Activated naive CD8-positive, alpha-beta T cell treated with anti-CD3 and anti-CD28 coated beads for 36 hours (primary cell): ENCODE measurements around the gene ISG15. TPM values are rescaled to one million over a fixed set of nuclear protein-coding genes. Genes with fewer than 3 reads are reported as not detected.
"Not testable (repeated sequence)": the region's sequence is repeated elsewhere in the genome, so short reads cannot be mapped to it uniquely, and the experiment has no call there.

Experiments used
- DNase-seq: peaks from one replicate; pipeline ENCODE4 v3.0.0; 2021
- H3K27ac Mint-ChIP-seq: one replicate; pipeline ENCODE4 v1.8.0; 2022; ENCODE audit warnings: mild to moderate bottlenecking, moderate library complexity, mixed read lengths
- H3K27me3 Mint-ChIP-seq: one replicate; pipeline ENCODE4 v1.8.0; 2022; ENCODE audit warnings: mild to moderate bottlenecking, mixed read lengths
- H3K36me3 Mint-ChIP-seq: one replicate; pipeline ENCODE4 v1.8.0; 2021; ENCODE audit warnings: mild to moderate bottlenecking, mixed read lengths
- H3K4me1 Mint-ChIP-seq: one replicate; pipeline ENCODE4 v1.8.0; 2021; ENCODE audit warnings: mixed read lengths
- H3K4me3 Mint-ChIP-seq: one replicate; pipeline ENCODE4 v1.8.0; 2022; ENCODE audit warnings: mild to moderate bottlenecking, moderate library complexity, mixed read lengths
- H3K9me3 Mint-ChIP-seq: one replicate; pipeline ENCODE4 v1.8.0; 2022; ENCODE audit warnings: mixed read lengths
- total RNA-seq, 2 experiments: library from RNA; stranded (reverse); gene quantifications; one replicate each; pipeline ENCODE4 v1.2.3, GENCODE V29; 2021

Gene ISG15
- total RNA-seq, 2 experiments from 2014 or later, result 71.7 to 78.4 TPM

DNA sequence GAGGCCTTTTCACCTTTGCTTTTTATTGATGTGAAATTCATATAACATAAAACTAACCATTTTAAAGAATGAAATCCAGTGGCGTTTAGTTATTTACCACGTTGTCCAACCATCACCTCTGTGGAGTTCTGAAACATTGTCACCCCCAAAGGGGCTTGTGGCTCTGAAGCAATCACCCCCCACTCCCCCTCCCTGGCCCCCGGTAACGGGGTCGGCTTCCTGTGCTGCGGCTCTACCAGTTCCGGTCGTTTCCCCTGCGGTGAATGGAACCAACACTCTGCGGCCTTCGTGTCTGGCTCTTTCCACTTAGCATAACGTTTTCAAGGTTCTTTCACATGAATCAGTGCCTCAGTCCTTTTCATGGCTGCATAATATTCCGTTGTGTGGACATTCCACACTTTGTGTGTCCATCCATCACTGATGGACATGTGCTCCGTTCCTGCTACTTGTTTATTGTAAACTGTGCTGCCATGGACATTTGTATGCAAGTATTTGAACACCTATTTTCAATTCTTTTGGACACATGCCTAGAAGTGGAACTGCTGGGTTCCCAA, 1.8 kb upstream of the ISG15 start:
- Mint-ChIP-seq H3K27me3 (peaks cover 19% of the 10 kb centered on the region), H3K36me3 (no peaks in the 10 kb centered on the region), H3K4me3 (no peak overlapping the region), H3K9me3 (no peaks in the 10 kb centered on the region), H3K27ac (peak overlapping the region; percentile 60), H3K4me1 (peaks cover 21% of the 10 kb centered on the region)
- no peak for DNase-seq

DNA sequence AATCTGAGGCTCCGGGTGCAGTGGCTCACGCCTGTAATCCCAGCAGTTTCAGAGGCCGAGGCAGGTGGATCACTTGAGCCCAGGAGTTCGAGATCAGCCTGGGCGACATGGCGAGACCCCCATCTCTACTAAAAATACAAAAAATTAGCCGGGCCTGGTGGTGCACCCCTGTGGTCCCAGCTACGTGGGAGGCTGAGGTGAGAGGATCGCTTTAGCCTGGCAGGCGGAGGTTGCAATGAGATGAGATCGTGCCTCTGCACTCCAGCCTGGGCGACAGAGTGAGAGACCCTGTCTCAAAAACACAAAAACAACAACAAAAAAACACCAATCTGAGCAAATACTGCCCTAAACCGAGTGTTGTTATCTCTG, 577 bp upstream of the ISG15 start:
- H3K27ac Mint-ChIP-seq, result peak overlapping the region; percentile 93
- H3K36me3 Mint-ChIP-seq, H3K9me3 Mint-ChIP-seq, DNase-seq: not testable (repeated sequence)
- peaks cover 24% of the 10 kb centered on the region for H3K4me1 Mint-ChIP-seq
- peaks cover 18% of the 10 kb centered on the region for H3K27me3 Mint-ChIP-seq
- peak overlapping the region; percentile 89 for H3K4me3 Mint-ChIP-seq

DNA sequence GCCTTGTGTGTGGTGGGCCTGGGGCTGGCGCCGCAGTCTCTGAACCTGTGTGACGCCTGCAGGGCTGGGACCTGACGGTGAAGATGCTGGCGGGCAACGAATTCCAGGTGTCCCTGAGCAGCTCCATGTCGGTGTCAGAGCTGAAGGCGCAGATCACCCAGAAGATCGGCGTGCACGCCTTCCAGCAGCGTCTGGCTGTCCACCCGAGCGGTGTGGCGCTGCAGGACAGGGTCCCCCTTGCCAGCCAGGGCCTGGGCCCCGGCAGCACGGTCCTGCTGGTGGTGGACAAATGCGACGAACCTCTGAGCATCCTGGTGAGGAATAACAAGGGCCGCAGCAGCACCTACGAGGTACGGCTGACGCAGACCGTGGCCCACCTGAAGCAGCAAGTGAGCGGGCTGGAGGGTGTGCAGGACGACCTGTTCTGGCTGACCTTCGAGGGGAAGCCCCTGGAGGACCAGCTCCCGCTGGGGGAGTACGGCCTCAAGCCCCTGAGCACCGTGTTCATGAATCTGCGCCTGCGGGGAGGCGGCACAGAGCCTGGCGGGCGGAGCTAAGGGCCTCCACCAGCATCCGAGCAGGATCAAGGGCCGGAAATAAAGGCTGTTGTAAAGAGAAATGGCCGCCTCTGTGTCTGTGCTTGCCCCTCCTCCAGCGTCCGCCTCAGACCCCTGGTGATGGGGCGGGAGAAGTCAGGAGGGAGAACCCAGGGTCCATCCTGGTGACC, 788 bp downstream of the ISG15 start:
- Mint-ChIP-seq H3K9me3 (no peaks in the 10 kb centered on the region), H3K27me3 (peaks cover 5% of the 10 kb centered on the region), H3K4me1 (peaks cover 24% of the 10 kb centered on the region), H3K27ac (peak overlapping the region; percentile 93), H3K4me3 (peak overlapping the region; percentile 89), H3K36me3 (peaks cover 3% of the 10 kb centered on the region)
- peak; percentile 31 for DNase-seq

DNA sequence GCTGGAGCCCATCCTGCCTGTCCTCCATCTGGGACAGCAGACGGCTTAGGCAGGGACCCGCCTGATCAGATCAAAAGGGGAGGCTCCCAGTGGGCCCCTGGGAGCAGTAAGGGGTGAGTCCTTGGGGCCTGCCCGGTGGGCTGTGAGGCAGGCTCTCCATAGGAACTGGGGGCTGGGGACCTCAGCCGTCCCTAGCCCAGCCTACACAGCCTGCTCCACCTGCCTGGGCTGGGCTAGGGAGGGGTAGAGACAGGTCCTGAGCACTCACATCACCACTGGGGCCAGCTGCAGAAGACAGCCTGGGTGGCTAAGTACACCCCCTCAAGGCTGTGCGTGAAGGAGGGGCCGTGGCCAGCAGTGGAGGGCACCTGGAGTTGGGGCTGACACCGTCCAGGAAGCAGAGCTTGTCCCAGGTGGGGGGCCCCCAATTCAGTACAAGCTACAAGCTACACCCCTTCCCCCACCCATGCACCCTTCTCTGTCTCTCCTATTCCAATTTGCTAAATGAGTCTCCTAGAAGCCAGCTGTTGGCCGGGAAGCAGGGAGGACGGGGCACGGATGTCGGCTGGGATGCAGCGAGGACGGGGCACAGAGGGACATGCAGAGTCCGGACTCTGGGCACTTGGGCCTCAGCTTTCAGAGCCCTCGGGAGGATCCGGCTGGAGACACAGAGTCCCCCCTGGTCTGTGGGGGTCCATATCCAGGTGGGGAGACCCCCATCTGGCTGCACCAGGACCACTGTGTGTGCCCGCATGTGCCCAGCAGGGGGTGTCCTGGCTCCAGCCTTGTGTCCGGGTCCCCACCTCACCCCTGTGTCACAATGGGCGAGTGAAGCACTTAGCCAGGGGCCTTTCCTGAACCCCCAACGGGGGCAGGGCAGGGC, 1.7 kb downstream of the ISG15 start:
- peak; percentile 37 for DNase-seq
- Mint-ChIP-seq H3K36me3 (peaks cover 3% of the 10 kb centered on the region), H3K4me3 (peak overlapping the region; percentile 89), H3K27me3 (peaks cover 3% of the 10 kb centered on the region), H3K9me3 (no peaks in the 10 kb centered on the region), H3K4me1 (peaks cover 24% of the 10 kb centered on the region), H3K27ac (peak overlapping the region; percentile 93)

DNA sequence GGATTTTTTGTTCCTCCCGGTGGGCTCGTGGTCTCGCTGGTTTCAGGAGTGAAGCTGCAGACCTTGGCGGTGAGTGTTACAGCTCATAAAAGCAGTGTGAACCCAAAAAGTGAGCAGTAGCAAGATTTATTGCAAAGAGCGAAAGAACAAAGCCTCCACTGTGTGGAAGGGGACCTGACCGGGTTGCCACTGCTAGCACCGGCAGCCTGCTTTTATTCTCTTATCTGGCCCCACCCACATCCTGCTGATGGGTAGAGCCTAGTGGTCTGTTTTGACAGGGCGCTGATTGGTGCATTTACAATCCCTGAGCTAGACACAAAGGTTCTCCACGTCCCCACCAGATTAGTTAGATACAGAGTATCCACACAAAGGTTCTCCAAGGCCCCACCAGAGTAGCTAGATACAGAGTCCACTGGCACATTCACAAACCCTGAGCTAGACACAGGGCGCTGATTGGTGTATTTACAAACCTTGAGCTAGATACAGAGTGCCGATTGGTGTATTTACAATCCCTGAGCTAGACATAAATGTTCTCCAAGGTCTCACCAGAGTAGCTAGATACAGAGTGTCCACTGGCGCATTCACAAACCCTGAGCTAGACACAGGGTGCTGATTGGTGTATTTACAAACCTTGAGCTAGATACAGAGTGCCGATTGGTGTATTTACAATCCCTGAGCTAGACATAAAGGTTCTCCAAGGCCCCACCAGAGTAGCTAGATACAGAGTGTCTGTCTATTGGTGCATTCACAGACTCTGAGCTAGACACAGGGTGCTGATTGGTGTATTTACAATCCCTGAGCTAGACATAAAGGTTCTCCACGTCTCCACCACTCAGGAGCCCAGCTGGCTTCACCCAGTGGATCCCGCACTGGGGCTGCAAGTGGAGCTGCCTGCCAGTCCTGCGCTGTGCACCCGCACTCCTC, 4.4 kb downstream of the ISG15 start:
- not testable (repeated sequence) for DNase-seq, H3K4me3 Mint-ChIP-seq, H3K9me3 Mint-ChIP-seq, H3K27me3 Mint-ChIP-seq, H3K36me3 Mint-ChIP-seq, H3K27ac Mint-ChIP-seq
- H3K4me1 Mint-ChIP-seq, result peaks cover 19% of the 10 kb centered on the region

DNA sequence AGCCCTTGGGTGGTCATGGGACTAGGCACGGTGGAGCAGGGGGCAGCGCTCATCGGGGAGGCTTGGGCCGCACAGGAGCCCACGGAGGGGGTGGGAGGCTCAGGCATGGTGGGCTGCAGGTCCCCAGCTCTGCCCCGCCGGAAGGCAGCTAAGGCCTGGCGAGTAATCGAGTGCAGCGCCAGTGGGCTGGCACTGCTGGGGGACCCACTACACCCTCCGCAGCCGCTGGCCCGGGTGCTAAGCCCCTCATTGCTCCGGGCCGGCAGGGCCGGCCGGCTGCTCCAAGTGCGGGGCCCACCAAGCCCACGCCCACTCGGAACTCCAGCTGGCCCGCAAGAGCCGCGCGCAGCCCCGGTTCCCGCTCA, 5.0 kb downstream of the ISG15 start:
- not testable (repeated sequence) for DNase-seq, H3K36me3 Mint-ChIP-seq, H3K9me3 Mint-ChIP-seq, H3K27me3 Mint-ChIP-seq, H3K27ac Mint-ChIP-seq, H3K4me3 Mint-ChIP-seq
- peaks cover 13% of the 10 kb centered on the region for H3K4me1 Mint-ChIP-seq

DNA sequence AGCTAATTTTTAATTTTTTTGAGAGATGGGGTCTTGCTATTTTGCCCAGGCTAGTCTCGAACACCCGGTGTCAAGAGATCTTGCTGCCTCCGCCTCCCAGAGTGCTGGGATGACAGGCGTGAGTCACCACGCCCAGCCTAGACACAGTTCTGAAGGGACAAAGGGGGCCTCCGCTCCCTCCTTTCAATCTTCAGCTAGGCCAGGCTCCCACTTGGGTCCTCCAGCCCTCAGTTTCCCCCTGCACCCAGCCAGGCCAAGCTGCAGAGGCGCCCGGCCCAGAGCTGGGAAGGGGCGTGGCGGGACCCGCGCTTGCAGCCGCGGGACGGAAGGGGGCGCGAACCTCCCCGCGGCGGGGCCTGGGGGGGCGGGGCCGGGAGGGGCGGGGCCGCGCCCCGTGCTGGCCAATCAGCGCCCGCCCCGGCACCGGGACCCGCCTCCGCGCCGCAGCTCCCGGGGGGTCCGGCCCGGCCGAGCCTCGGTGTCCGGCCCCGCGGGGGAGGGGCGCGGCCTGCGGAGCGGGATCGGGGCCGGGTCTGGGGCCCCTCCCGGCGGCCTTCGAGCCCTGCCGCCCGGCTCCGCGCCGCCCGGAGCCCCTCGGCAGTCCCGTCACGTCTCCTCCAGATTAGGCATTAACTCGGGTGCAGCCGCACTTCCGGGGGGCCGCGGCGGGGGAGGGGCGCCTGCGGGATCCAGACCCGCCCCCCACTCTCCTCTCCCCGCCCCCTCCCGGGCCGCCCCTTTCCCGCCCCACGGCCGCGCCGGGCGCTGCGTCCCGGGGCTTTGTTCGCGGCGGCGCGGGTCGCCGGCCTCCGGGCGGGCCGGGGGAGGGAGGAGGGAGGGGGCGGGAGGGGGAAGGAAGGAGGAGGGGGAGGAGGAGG, 6.1 kb downstream of the ISG15 start:
- Mint-ChIP-seq H3K9me3 (no peaks in the 10 kb centered on the region), H3K4me3 (peak overlapping the region; percentile 64), H3K27ac (no peak overlapping the region), H3K27me3 (peaks cover 4% of the 10 kb centered on the region), H3K4me1 (peaks cover 7% of the 10 kb centered on the region), H3K36me3 (peaks cover 3% of the 10 kb centered on the region)
- peak; percentile 83 for DNase-seq

DNA sequence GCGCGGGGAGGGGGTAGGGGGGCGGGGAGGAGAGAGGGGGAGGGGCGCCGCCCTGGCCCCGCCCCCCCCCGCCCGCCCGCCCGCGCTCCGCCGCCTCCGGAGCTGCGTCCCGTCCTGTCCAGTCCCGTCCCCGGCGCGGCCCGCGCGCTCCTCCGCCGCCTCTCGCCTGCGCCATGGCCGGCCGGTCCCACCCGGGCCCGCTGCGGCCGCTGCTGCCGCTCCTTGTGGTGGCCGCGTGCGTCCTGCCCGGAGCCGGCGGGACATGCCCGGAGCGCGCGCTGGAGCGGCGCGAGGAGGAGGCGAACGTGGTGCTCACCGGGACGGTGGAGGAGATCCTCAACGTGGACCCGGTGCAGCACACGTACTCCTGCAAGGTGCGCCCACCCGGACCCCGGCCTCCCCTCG, 6.7 kb downstream of the ISG15 start, which contains the start of gene AGRN:
Gene AGRN (plus strand): TSS at position 121 of the 405 bp plus-strand sequence. CDS start 53 bp downstream, at position 174.
- Mint-ChIP-seq H3K36me3 (peaks cover 3% of the 10 kb centered on the region), H3K4me1 (peaks cover 4% of the 10 kb centered on the region), H3K9me3 (no peaks in the 10 kb centered on the region), H3K4me3 (peak within 1 kb of the TSS; percentile 69), H3K27me3 (peaks cover 4% of the 10 kb centered on the region), H3K27ac (no peak within 1 kb of the TSS)
- peak; percentile 40 for DNase-seq

DNA sequence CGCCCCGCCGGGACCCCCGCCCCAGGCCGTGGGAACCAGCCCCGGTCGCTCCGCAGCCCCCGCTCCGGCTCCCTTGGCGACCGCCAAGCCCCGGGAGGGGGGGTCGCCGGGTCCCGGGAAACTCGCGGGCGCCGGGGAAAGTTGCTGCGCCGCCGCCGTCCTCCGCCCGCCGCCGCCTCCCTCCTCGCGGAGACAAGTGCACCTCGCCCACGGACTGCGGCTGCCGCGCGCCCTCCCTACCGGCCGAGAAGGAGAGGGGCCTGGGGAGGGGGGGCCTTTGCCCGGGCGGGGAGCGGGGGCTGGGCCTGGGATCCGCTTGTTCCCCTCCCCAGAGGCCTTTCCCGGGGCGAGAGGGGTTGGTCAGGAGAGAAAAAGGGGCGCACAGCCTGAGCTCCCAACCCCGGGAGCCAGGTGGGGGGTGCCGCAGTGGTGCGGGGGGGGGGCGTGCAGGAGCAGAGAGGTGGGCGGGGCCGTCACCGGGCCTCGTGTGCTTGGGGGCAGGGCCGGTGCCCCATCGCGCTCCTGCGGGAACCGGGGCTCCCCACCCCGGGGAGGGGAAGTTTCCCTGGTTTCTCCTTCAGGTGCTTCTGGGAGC, 7.2 kb downstream of the ISG15 start:
- peak; percentile 58 for DNase-seq
- no peaks in the 10 kb centered on the region for H3K9me3 Mint-ChIP-seq
- H3K27ac Mint-ChIP-seq, result no peak overlapping the region
- H3K27me3 Mint-ChIP-seq, result peaks cover 4% of the 10 kb centered on the region
- peak overlapping the region; percentile 37 for H3K4me3 Mint-ChIP-seq
- H3K4me1 Mint-ChIP-seq, result peaks cover 4% of the 10 kb centered on the region
- peaks cover 3% of the 10 kb centered on the region for H3K36me3 Mint-ChIP-seq

DNA sequence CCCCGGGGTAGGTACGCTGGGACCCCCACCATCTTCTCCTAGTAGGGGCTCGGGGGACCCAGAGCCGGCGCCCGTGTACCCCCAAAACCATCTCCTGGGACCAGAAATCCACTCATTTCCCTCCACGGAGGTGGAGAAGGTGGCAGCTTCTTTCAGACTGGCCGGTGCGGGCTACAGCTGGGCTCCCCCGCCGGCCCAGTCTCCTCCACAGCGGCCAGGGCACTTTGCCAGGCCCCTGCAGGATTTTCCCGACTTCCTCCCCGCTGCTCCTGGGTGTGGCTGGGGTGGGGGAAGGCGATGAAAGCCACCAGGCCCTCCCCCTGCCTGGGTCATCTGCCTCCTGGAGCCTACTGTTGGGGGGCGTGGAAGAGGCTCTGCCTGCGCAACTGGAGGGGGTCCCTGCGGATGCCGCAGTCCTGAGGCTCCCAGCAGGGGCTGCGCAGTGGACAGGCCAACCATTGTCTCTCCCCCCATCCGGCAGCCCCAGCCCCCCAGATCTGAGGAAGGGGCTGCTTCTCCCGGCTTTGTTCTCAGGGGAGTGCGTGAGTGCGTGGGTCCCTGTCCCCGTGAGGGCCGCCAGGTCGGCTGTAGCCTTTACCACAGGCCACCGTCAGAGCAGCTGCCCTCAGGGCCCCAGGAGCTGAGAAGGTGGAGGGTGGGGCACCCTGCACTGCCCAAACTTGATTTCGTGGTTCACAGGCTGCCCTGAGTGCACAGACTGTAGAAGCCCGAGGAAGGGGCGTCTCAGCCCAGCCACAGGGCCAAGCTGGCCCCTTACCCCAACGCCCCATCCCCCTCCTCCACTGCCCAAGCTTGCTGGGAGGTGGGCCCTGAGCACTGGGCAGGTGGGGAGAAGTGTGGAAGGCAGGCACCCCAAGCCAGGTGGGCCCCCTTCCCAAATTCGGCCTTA, 8.0 kb downstream of the ISG15 start:
- Mint-ChIP-seq H3K27ac (no peak overlapping the region), H3K36me3 (peaks cover 3% of the 10 kb centered on the region), H3K4me3 (peak overlapping the region; percentile 40), H3K27me3 (peaks cover 4% of the 10 kb centered on the region), H3K4me1 (peaks cover 4% of the 10 kb centered on the region), H3K9me3 (no peaks in the 10 kb centered on the region)
- no peak for DNase-seq

DNA sequence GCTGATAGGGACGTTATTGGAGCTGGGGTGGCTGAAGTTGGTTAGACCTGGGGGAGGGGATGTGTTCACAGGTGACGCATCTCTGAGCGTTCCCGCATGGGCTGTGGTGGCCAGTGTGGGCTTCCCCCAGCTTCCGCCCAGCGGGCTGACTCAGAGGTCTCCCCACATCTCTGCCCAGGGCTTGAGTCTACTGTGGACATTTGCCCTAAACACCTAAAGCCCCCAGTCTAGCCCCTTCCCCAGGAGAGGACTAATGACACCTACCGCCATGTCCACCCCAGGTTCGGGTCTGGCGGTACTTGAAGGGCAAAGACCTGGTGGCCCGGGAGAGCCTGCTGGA, 8.6 kb downstream of the ISG15 start:
- no peaks in the 10 kb centered on the region for H3K9me3 Mint-ChIP-seq
- no peak overlapping the region for H3K4me3 Mint-ChIP-seq
- no peak overlapping the region for H3K27ac Mint-ChIP-seq
- H3K4me1 Mint-ChIP-seq, result peaks cover 4% of the 10 kb centered on the region
- peaks cover 4% of the 10 kb centered on the region for H3K27me3 Mint-ChIP-seq
- no peak for DNase-seq
- peaks cover 3% of the 10 kb centered on the region for H3K36me3 Mint-ChIP-seq

DNA sequence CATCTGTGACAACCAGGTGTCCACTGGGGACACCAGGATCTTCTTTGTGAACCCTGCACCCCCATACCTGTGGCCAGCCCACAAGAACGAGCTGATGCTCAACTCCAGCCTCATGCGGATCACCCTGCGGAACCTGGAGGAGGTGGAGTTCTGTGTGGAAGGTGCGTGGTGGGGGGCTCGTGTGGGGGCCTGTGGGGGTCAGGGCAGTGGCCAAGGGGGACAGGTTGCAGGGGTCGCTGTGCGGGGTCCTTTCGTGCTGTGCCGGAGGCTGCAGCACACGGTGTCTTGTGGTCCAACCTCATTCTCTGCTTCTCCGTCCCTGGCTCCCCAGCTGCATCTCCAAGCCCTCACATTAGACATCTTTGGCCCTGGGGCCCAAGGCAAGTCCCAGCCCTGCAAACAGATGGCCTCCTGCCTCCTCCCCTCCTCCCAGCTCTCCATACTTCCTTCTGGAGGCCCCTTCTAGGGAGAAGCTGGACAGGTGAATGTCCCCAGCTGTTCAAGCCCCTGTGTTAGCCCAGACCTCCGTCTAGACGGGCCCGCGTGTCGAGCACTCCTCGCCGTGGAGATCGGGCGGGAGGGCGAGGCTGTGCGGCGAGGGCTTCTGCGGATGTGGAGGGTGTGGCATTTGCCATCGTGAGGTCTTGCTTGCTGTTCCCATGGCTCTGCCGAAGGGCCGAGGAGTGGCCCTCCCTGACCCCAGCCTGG, 9.2 kb downstream of the ISG15 start:
- H3K4me3 Mint-ChIP-seq, result no peak overlapping the region
- no peak overlapping the region for H3K27ac Mint-ChIP-seq
- no peaks in the 10 kb centered on the region for H3K36me3 Mint-ChIP-seq
- DNase-seq, result no peak
- no peaks in the 10 kb centered on the region for H3K4me1 Mint-ChIP-seq
- no peaks in the 10 kb centered on the region for H3K9me3 Mint-ChIP-seq
- peaks cover 4% of the 10 kb centered on the region for H3K27me3 Mint-ChIP-seq
